Measurements from ENCODE around the gene EIF4EBP2. TPM values are rescaled to one million over a fixed set of nuclear protein-coding genes. Genes with fewer than 3 reads are reported as not detected.

EIF4EBP2 gene
- total RNA-seq, 1 experiment from 2014 or later = 80.3 TPM

DNA sequence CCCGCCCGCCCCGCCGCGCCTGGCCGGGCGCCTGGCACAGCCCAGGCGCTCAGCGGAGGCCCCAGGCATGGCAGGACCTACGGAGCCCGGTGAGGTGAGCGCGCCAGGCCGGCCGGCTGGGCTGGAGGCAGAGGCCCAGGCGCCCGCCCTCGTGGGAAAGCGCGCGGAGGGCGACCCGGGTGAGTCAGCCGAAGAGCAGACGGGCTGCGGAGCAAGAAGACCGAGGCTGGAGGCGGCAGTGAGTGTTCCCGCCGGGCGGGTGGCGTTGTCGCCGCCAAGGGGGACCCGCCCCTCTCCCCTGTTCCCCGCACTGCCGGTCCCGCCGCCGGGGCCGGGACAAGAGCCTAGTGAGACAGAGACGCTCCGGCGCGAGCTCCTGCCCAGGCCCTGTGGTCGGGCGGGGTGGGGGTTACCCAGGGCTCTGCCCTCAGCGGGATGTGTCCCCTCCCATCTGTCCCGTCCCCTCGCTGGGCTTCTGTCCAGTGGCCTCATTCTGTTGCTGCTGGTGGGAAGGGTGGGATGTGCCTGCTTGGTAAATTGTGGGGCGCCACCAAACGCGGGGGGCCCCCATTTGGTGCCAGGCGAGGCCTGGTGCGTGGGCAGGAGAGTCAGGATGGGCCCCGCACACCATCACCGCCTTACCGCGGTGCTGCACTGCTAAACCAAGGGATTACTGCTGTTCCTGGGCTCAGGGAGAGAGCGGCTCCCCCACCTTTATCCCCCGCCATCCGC lies 54.5 kb downstream of the EIF4EBP2 start:
- peaks cover 6% of the 10 kb centered on the region for H3F3A ChIP-seq (ENCODE audit: insufficient read depth, low read depth)
- TF ChIP-seq CTCF (conservative IDR thresholded peaks at IDR 0.05) = no peak
- TF ChIP-seq EZH2 (IDR thresholded peaks at IDR 0.05; ENCODE audit: low read depth) = no peak
- H3K9me3 ChIP-seq (ENCODE audit: insufficient read depth, low read depth) = no peaks in the 10 kb centered on the region
- H3K4me1 ChIP-seq (replicated peaks; ENCODE audit: insufficient read depth) = peaks cover 14% of the 10 kb centered on the region; the same call in 1 of the 2 replicates
- H3K27me3 ChIP-seq (ENCODE audit: insufficient read depth, low read depth) = peaks cover 16% of the 10 kb centered on the region; the same call in 1 of the 2 replicates
- peak; percentile 62 to 82 for DNase-seq
- H4K20me1 ChIP-seq (ENCODE audit: insufficient read depth) = no peaks in the 10 kb centered on the region
- H3K79me2 ChIP-seq (ENCODE audit: low read depth) = no peaks in the 10 kb centered on the region
- no peak overlapping the region for H2AFZ ChIP-seq
- POLR2A ChIA-PET (ENCODE audit: unreplicated experiment) = no interaction called here
- peak overlapping the region; percentile 38; the same call in 1 of the 2 replicates for H3K4me3 ChIP-seq
- CTCF ChIA-PET = interaction anchor here (0.7 kb wide), 2 partner anchors 34 to 974 kb away, joined by 3 to 4 read pairs; no protein-coding TSS in a partner anchor
- no peak overlapping the region for H3K27ac ChIP-seq
- no peaks in the 10 kb centered on the region for H3K36me3 ChIP-seq (ENCODE audit: low read depth)
- intact Hi-C loops (cut with micrococcal nuclease; ENCODE audit: unreplicated experiment) = no loop called here
- no TSS peak for BruUV-seq (replicated peaks)
- peak overlapping the region; percentile 76 for H3K4me2 ChIP-seq
- H3K9me2 ChIP-seq (ENCODE audit: insufficient read depth) = no peaks in the 10 kb centered on the region

DNA sequence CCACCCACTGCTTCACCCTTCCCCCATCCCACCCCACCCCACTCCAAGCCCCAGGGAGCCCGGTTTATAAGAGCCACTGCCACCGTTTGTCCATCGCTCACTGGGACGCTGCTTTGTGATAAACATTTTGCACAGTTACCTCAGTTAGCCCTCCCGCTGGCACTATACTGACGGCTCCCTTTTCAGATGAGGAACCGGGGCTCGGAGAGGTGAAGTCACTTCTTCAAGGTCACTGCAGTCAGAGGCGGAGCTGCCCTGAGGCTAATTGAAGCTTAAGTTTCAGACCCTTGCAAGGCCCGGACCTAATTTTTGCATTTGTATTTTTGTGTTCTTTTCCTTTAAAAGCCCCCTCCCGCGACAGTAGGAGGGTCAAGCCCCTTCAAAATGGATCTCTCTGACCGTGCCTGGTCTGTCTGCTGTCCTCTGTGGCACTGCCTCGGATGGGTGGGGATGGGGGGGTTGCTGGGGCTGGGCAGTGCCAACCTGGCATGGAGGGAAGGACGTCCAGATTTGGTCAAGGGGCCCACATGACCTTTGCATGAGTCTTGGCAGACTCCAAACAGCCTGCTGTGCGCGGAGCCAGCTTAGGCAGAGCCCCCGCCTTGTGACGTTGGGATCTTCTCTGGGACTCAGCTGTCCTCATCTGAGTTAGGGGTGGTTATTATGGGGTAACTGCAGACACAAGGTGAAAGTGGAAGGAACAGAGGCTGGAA lies 55.3 kb downstream of the EIF4EBP2 start:
- Histone ChIP-seq H3K27ac (no peak overlapping the region), H3K27me3 (ENCODE audit: insufficient read depth, low read depth) (peaks cover 16% of the 10 kb centered on the region; the same call in 1 of the 2 replicates)
- no TSS peak for BruUV-seq (replicated peaks)

More for the DNA sequence above, 55.3 kb downstream of the EIF4EBP2 start:
- POLR2A ChIA-PET (ENCODE audit: unreplicated experiment) = no interaction called here
- TF ChIP-seq EZH2 (IDR thresholded peaks at IDR 0.05; ENCODE audit: low read depth) = no peak
- TF ChIP-seq CTCF (conservative IDR thresholded peaks at IDR 0.05) = no peak
- peaks cover 14% of the 10 kb centered on the region; the same call in 1 of the 2 replicates for H3K4me1 ChIP-seq (replicated peaks; ENCODE audit: insufficient read depth)
- H3K4me3 ChIP-seq = no peak overlapping the region
- no peaks in the 10 kb centered on the region for H4K20me1 ChIP-seq (ENCODE audit: insufficient read depth)
- H3K36me3 ChIP-seq (ENCODE audit: low read depth) = no peaks in the 10 kb centered on the region
- CTCF ChIA-PET = interaction anchor here (0.5 to 0.7 kb wide), 3 partner anchors 70 to 973 kb away, joined by 3 to 14 read pairs (median 5); no protein-coding TSS in a partner anchor
- H3K4me2 ChIP-seq = no peak overlapping the region
- DNase-seq = no peak
- H3K9me3 ChIP-seq (ENCODE audit: insufficient read depth, low read depth) = no peaks in the 10 kb centered on the region
- H3K79me2 ChIP-seq (ENCODE audit: low read depth) = no peaks in the 10 kb centered on the region
- no peak overlapping the region for H2AFZ ChIP-seq
- intact Hi-C loops (cut with micrococcal nuclease; ENCODE audit: unreplicated experiment) = no loop called here
- no peaks in the 10 kb centered on the region for H3K9me2 ChIP-seq (ENCODE audit: insufficient read depth)
- peaks cover 6% of the 10 kb centered on the region for H3F3A ChIP-seq (ENCODE audit: insufficient read depth, low read depth)
